Activated T-cell treated with anti-CD3 and anti-CD28 coated beads, Interleukin-2, amount 50 U/mL, for 24 hours (primary cell): ENCODE data around the gene TNS4.

Experiments used
- DNase-seq: peaks from one replicate; pipeline ENCODE4 v3.0.0-alpha.2; 2020
- H3K27ac Mint-ChIP-seq: 2 replicates; pipeline ENCODE4 v1.8.0; 2020; ENCODE audit warnings: mild to moderate bottlenecking, mixed read lengths
- H3K27me3 Mint-ChIP-seq: 2 replicates; pipeline ENCODE4 v1.8.0; 2020; ENCODE audit warnings: mixed read lengths
- H3K36me3 Mint-ChIP-seq: 2 replicates; pipeline ENCODE4 v1.8.0; 2020; ENCODE audit warnings: low read depth, mixed read lengths
- H3K4me1 Mint-ChIP-seq: 2 replicates; pipeline ENCODE4 v1.8.0; 2020; ENCODE audit warnings: low read depth, mixed read lengths
- H3K4me3 Mint-ChIP-seq: 2 replicates; pipeline ENCODE4 v1.8.0; 2020; ENCODE audit warnings: mild to moderate bottlenecking, moderate library complexity, mixed read lengths
- H3K9me3 Mint-ChIP-seq: 2 replicates; pipeline ENCODE4 v1.8.0; 2020; ENCODE audit warnings: mixed read lengths

Gene TNS4

GRCh38 chr17:40457964-40458791 is 43.2 kb downstream of the TNS4 start:
- peaks cover 10% of the 10 kb centered on the region for H3K36me3 Mint-ChIP-seq
- no peaks in the 10 kb centered on the region for H3K4me1 Mint-ChIP-seq
- H3K27ac Mint-ChIP-seq, result no peak overlapping the region
- no peak overlapping the region for H3K4me3 Mint-ChIP-seq
- no peaks in the 10 kb centered on the region for H3K27me3 Mint-ChIP-seq
- no peaks in the 10 kb centered on the region for H3K9me3 Mint-ChIP-seq
- no peak for DNase-seq

- no peak for DNase-seq
- no peaks in the 10 kb centered on the region for H3K27me3 Mint-ChIP-seq
- H3K4me1 Mint-ChIP-seq, result peaks cover 7% of the 10 kb centered on the region
- peaks cover 10% of the 10 kb centered on the region for H3K36me3 Mint-ChIP-seq
- no peak overlapping the region for H3K27ac Mint-ChIP-seq
- H3K9me3 Mint-ChIP-seq, result no peaks in the 10 kb centered on the region
- H3K4me3 Mint-ChIP-seq, result no peak overlapping the region
Observed at GRCh38 chr17:40457369-40457768, 44.1 kb downstream of the TNS4 start.

DNA sequence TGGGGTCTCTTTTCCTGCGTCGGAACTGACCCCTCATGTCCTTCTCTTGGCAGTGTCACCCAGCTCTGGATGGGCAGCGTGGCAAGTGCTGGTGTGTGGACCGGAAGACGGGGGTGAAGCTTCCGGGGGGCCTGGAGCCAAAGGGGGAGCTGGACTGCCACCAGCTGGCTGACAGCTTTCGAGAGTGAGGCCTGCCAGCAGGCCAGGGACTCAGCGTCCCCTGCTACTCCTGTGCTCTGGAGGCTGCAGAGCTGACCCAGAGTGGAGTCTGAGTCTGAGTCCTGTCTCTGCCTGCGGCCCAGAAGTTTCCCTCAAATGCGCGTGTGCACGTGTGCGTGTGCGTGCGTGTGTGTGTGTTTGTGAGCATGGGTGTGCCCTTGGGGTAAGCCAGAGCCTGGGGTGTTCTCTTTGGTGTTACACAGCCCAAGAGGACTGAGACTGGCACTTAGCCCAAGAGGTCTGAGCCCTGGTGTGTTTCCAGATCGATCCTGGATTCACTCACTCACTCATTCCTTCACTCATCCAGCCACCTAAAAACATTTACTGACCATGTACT is 44.9 kb downstream of the TNS4 start:
- no peaks in the 10 kb centered on the region for H3K9me3 Mint-ChIP-seq
- no peak for DNase-seq
- peaks cover 10% of the 10 kb centered on the region for H3K36me3 Mint-ChIP-seq
- H3K4me1 Mint-ChIP-seq, result peaks cover 13% of the 10 kb centered on the region
- no peaks in the 10 kb centered on the region for H3K27me3 Mint-ChIP-seq
- no peak overlapping the region for H3K27ac Mint-ChIP-seq
- no peak overlapping the region for H3K4me3 Mint-ChIP-seq

- no peaks in the 10 kb centered on the region for H3K9me3 Mint-ChIP-seq
- H3K36me3 Mint-ChIP-seq, result peaks cover 10% of the 10 kb centered on the region
- H3K27me3 Mint-ChIP-seq, result no peaks in the 10 kb centered on the region
- no peak overlapping the region for H3K27ac Mint-ChIP-seq
- no peak overlapping the region for H3K4me3 Mint-ChIP-seq
- DNase-seq, result no peak
- peaks cover 13% of the 10 kb centered on the region for H3K4me1 Mint-ChIP-seq
Observed at GRCh38 chr17:40454613-40454995, 46.8 kb downstream of the TNS4 start.

DNA sequence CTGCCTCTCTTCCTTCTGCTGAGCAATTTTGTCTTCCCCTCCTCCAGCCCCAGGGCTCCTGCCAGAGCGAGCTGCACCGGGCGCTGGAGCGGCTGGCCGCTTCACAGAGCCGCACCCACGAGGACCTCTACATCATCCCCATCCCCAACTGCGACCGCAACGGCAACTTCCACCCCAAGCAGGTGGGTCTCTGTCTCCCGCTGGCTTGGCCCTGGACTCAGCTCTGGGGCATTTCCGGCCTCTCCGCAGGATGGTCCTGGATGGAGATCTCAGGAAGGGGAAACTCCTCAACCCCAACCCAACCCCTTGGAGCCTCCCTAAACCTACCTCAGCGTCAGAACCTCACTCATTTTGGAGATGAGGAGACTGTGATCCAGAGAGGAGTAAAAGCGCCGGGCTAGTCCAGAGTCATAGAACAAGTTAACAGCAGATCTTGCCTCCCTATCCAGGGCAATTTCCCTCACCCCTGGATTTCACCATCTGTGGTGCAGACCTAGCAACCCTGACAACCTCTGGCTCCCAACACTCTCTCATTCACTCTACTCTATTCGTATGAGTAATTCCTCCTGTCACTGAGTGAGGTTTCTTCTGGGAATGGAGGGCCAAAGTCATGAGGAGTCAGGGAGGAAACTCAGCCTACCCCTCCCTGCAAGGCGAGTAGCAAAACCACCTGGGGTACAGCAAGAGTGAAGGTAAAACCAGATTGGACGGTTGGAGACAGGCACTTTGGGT is 47.4 kb downstream of the TNS4 start:
- no peaks in the 10 kb centered on the region for H3K27me3 Mint-ChIP-seq
- peaks cover 10% of the 10 kb centered on the region for H3K36me3 Mint-ChIP-seq
- H3K4me1 Mint-ChIP-seq, result peaks cover 13% of the 10 kb centered on the region
- no peak for DNase-seq
- no peak overlapping the region for H3K4me3 Mint-ChIP-seq
- H3K9me3 Mint-ChIP-seq, result no peaks in the 10 kb centered on the region
- no peak overlapping the region for H3K27ac Mint-ChIP-seq

- DNase-seq, result no peak
- Mint-ChIP-seq H3K27ac (no peak overlapping the region), H3K4me1 (peaks cover 23% of the 10 kb centered on the region), H3K36me3 (peaks cover 10% of the 10 kb centered on the region), H3K27me3 (no peaks in the 10 kb centered on the region), H3K9me3 (no peaks in the 10 kb centered on the region), H3K4me3 (no peak overlapping the region)
Observed at GRCh38 chr17:40452921-40453378, 48.5 kb downstream of the TNS4 start.

- Mint-ChIP-seq H3K4me3 (no peak overlapping the region), H3K9me3 (no peaks in the 10 kb centered on the region), H3K4me1 (peaks cover 27% of the 10 kb centered on the region), H3K27ac (peak overlapping the region; percentile 28), H3K27me3 (no peaks in the 10 kb centered on the region), H3K36me3 (peaks cover 10% of the 10 kb centered on the region)
- no peak for DNase-seq
Observed at GRCh38 chr17:40452216-40452787, 49.1 kb downstream of the TNS4 start.

- H3K27me3 Mint-ChIP-seq, result no peaks in the 10 kb centered on the region
- H3K36me3 Mint-ChIP-seq, result peaks cover 10% of the 10 kb centered on the region
- DNase-seq, result no peak
- H3K4me1 Mint-ChIP-seq, result peaks cover 30% of the 10 kb centered on the region
- H3K4me3 Mint-ChIP-seq, result no peak overlapping the region
- no peaks in the 10 kb centered on the region for H3K9me3 Mint-ChIP-seq
- no peak overlapping the region for H3K27ac Mint-ChIP-seq
Observed at GRCh38 chr17:40451420-40451819, 50.0 kb downstream of the TNS4 start.

DNA sequence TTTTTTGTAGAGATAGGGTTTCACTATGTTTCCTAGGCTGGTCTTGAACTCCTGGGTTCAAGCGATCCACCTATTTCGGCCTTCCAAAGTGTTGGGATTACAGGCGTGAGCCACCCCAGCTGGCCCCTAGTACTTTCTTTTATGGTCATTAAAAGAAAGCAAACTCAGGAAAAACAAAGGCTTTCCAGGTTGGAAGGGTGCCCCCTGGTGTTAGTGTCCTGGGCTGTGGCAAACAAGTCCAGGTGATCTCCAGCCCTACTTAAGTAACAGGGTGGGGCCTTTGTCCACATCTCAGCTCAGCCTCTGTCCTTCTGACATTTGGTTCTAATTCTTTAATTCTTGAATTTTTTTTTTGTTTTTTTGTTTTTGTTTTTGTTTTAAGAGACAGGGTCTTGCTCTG is 51.2 kb downstream of the TNS4 start:
- no peaks in the 10 kb centered on the region for H3K9me3 Mint-ChIP-seq
- H3K27me3 Mint-ChIP-seq, result no peaks in the 10 kb centered on the region
- peaks cover 36% of the 10 kb centered on the region for H3K4me1 Mint-ChIP-seq
- H3K4me3 Mint-ChIP-seq, result no peak overlapping the region
- H3K27ac Mint-ChIP-seq, result no peak overlapping the region
- H3K36me3 Mint-ChIP-seq, result peaks cover 6% of the 10 kb centered on the region
- peak; percentile 55 for DNase-seq

DNA sequence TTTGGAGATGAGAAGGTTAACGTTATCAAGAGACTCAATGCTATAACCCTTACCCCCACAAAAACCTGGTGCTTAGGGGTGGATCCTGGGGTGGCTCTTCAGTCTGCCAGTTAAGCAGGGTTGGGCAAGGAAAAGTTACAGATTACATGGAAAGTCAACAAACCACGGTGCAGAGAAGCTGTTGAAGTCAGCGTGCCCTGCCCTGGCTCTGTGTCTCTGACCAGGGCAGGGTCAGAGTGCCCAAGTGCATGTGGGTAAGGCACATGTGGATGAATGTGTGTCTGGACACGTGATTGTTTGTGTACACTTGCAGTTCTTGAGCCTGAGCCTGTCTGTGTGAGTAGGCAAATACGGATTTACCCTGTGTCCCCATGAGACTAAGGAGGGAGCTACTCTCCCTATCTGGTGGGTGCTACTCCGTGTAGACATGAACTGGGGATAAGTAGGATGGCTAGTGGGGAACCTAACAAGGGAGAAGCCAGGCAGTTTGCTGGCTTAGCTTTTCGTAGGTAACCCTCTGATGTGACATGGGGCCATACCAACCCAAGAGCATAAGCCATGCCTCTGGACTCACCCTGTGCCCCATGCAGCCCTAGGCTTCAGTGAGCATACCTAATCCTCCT is 52.7 kb downstream of the TNS4 start:
- no peak overlapping the region for H3K4me3 Mint-ChIP-seq
- DNase-seq, result no peak
- no peak overlapping the region for H3K27ac Mint-ChIP-seq
- H3K9me3 Mint-ChIP-seq, result no peaks in the 10 kb centered on the region
- peaks cover 50% of the 10 kb centered on the region for H3K4me1 Mint-ChIP-seq
- no peaks in the 10 kb centered on the region for H3K27me3 Mint-ChIP-seq
- H3K36me3 Mint-ChIP-seq, result peaks cover 3% of the 10 kb centered on the region

GRCh38 chr17:40448213-40448638 is 53.2 kb downstream of the TNS4 start:
- no peak for DNase-seq
- H3K36me3 Mint-ChIP-seq, result no peaks in the 10 kb centered on the region
- H3K9me3 Mint-ChIP-seq, result no peaks in the 10 kb centered on the region
- H3K27me3 Mint-ChIP-seq, result no peaks in the 10 kb centered on the region
- H3K4me3 Mint-ChIP-seq, result no peak overlapping the region
- no peak overlapping the region for H3K27ac Mint-ChIP-seq
- peaks cover 51% of the 10 kb centered on the region for H3K4me1 Mint-ChIP-seq

- no peak for DNase-seq
- no peaks in the 10 kb centered on the region for H3K36me3 Mint-ChIP-seq
- no peaks in the 10 kb centered on the region for H3K27me3 Mint-ChIP-seq
- no peak overlapping the region for H3K4me3 Mint-ChIP-seq
- H3K9me3 Mint-ChIP-seq, result no peaks in the 10 kb centered on the region
- H3K4me1 Mint-ChIP-seq, result peaks cover 48% of the 10 kb centered on the region
- H3K27ac Mint-ChIP-seq, result no peak overlapping the region
Observed at GRCh38 chr17:40447806-40448205, 53.6 kb downstream of the TNS4 start.

DNA sequence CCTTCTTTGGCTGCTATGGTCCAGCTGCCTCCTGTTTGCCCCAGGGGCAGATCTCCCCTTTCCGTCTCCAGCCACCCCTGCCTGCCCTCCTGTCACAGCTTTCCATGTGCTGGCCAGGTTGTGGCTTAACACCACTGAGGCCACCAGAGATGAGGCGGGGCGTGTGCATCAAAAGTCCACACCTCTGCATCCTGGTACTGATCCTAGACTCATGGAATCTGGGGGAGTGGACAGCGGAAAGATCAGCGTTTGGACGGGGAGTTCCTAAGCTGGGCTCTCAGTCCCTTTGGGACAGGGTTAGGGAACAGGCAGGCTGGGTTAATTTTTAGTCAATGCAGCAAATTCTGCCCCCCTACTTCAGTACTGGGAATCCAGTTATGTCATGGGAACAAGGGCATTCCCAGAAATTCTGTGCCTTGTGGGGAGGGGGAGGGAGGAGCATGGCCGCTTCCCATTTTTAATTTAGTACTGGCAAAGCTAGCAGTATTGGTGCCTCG is 54.2 kb downstream of the TNS4 start:
- H3K4me1 Mint-ChIP-seq, result peaks cover 45% of the 10 kb centered on the region
- DNase-seq, result no peak
- no peak overlapping the region for H3K27ac Mint-ChIP-seq
- H3K27me3 Mint-ChIP-seq, result peaks cover 4% of the 10 kb centered on the region
- no peaks in the 10 kb centered on the region for H3K9me3 Mint-ChIP-seq
- H3K36me3 Mint-ChIP-seq, result no peaks in the 10 kb centered on the region
- H3K4me3 Mint-ChIP-seq, result no peak overlapping the region

DNA sequence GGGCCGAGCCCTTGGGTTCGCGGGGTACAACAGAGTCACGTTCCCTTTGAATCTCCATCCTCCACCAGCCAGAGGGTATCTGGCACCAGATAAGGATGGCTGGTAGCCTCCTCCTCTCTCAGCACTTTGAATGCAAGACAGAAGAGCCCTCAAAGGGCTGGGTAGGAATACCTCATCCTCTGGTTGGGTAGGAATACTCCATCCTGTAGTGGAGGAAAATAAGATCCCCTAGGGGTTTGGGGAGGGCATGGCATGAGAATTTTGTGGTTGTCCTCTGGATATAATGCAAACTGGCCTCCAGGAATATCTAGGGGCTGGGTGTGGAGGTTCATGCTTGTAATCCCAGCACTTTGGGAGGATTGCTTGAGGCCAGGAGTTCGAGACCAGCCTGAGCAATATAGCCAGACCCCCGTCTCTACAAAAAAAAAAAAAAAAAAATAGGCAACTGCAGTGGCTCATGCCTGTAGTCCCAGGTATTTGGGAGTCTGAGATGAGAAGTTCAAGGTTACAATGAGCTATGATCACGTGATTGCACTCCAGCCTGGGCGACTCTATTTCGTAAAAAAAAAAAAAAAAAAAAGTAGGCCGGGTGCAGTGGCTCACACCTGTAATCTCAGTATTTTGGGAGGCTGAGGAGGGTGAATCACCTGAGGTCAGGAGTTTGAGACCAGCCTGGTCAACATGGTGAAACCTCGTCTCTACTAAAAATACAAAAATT is 55.5 kb downstream of the TNS4 start:
- no peaks in the 10 kb centered on the region for H3K9me3 Mint-ChIP-seq
- H3K4me3 Mint-ChIP-seq, result peak overlapping the region; percentile 63
- H3K27me3 Mint-ChIP-seq, result peaks cover 4% of the 10 kb centered on the region
- no peaks in the 10 kb centered on the region for H3K36me3 Mint-ChIP-seq
- no peak for DNase-seq
- peak overlapping the region; percentile 87 for H3K27ac Mint-ChIP-seq
- peaks cover 41% of the 10 kb centered on the region for H3K4me1 Mint-ChIP-seq
